K562 (cell line): ENCODE data around the gene CD3D. TPM values are rescaled to one million over a fixed set of nuclear protein-coding genes. Genes with fewer than 3 reads are reported as not detected.
A peak's percentile ranks its signal among the peaks of the same experiment; 100 is the strongest.

ENCODE experiments used
- ATAC-seq: fragments of 200-7000 bp; cut with Tn5 transposase; 3 replicates; pipeline ENCODE4 v1.9.1; 2020; ENCODE audit warnings: moderate library complexity
- BruUV-seq: library from RNA; stranded (reverse); fragments of 400-500 nt; replicated peaks from 2 replicates; lab custom pipeline; 2021; lab: Mats Ljungman, UMichigan
- CTCF ChIA-PET: fragments of 300-600 bp; formaldehyde crosslinking; extraction: SDS; loops from one replicate; lab custom pipeline; 2021; ENCODE audit warnings: low intra/inter-chr PET ratio; lab: Yijun Ruan, JAX
- POLR2A ChIA-PET: fragments of 300-600, 350-650 bp; sonication (Branson Sonifier 250); formaldehyde crosslinking; extraction: SDS; loops from one replicate; lab custom pipeline; 2021; ENCODE audit warnings: antibody characterized with exemption, inconsistent platforms; lab: Yijun Ruan, JAX
- DNase-seq, 4 experiments: peaks; one replicate each; pipeline versions ENCODE4 v3.0.0 to v3.0.0-alpha.2; 2011 to 2018; ENCODE audit warnings: low spot score in 3 of 4, mixed read lengths in 3 of 4; ENCODE audit errors: extremely low read depth in 1 of 4
- FAIRE-seq: peaks from 2 replicates; lab custom pipeline; 2011; peaks lifted over from hg19 to GRCh38; lab: Jason Lieb, UNC
- H2AFZ ChIP-seq: 2 replicates; pipeline ENCODE4 v1.6.0; 2011; ENCODE audit warnings: low read depth, low read length, control low read depth, inconsistent platforms
- H3K27ac ChIP-seq: fragments of 200-600 bp; 3 replicates; pipeline ENCODE4 v1.8.0; 2011; ENCODE audit warnings: low read depth, mild to moderate bottlenecking, control low read depth, inconsistent platforms, low read length, moderate library complexity, mixed read lengths; ENCODE audit errors: extremely low read depth
- H3K27me3 ChIP-seq, 2 experiments: fragments of 300-600 bp in 1 of 2; 2 replicates in 1 of 2; 3 replicates in 1 of 2; pipeline versions ENCODE4 v1.6.0 to v1.8.0; 2011; ENCODE audit warnings: inconsistent platforms in 2 of 2, low read length in 2 of 2, mild to moderate bottlenecking in 1 of 2, mixed read lengths in 1 of 2, moderate library complexity in 1 of 2; ENCODE audit not compliant: control insufficient read depth in 2 of 2, insufficient read depth in 2 of 2
- H3K36me3 ChIP-seq: fragments of 300-600 bp; 3 replicates; pipeline ENCODE4 v1.8.0; 2011; ENCODE audit warnings: mild to moderate bottlenecking, low read length, inconsistent platforms; ENCODE audit not compliant: control insufficient read depth, insufficient read depth
- H3K4me1 ChIP-seq, 2 experiments: fragments of 200-600 bp in 1 of 2; replicated peaks in 1 of 2; 2 replicates in 1 of 2; 3 replicates in 1 of 2; pipeline versions ENCODE4 v1.5.1 to v1.8.0; 2011; ENCODE audit warnings: inconsistent platforms in 2 of 2, low read length in 2 of 2, mild to moderate bottlenecking in 1 of 2, mixed read lengths in 1 of 2, moderate library complexity in 1 of 2; ENCODE audit not compliant: control insufficient read depth in 2 of 2, insufficient read depth in 2 of 2
- H3K4me2 ChIP-seq: 2 replicates; pipeline ENCODE4 v1.6.1; 2011; ENCODE audit warnings: low read length, control low read depth, inconsistent platforms, mixed read lengths; ENCODE audit not compliant: insufficient read depth
- H3K4me3 ChIP-seq: fragments of 200-600 bp; sonication (generic), shearing (Covaris generic); 2 replicates; pipeline ENCODE4 v1.5.1; 2016; ENCODE audit warnings: control low read depth, inconsistent platforms
- H3K79me2 ChIP-seq: fragments of 200-600 bp; 3 replicates; pipeline ENCODE4 v1.8.0; 2011; ENCODE audit warnings: low read length, inconsistent platforms; ENCODE audit not compliant: control insufficient read depth, insufficient read depth
- H3K9ac ChIP-seq, 2 experiments: 2 replicates each; pipeline versions ENCODE4 v1.6.0 to v1.6.1; 2011; ENCODE audit warnings: low read depth in 2 of 2, low read length in 2 of 2, control low read depth in 1 of 2, inconsistent platforms in 1 of 2, mild to moderate bottlenecking in 1 of 2, mixed read lengths in 1 of 2; ENCODE audit not compliant: insufficient read depth in 1 of 2
- H3K9me1 ChIP-seq: one replicate; pipeline ENCODE4 v1.6.0; 2011; ENCODE audit warnings: inconsistent platforms, mild to moderate bottlenecking, low read length, moderate library complexity; ENCODE audit not compliant: control insufficient read depth, insufficient read depth
- H3K9me3 ChIP-seq: replicated peaks from 2 replicates; pipeline ENCODE4 v1.5.1; 2011; ENCODE audit warnings: low read depth, low read length, inconsistent platforms; ENCODE audit not compliant: control insufficient read depth, insufficient read depth
- H4K20me1 ChIP-seq: replicated peaks from 2 replicates; pipeline ENCODE4 v1.6.1; 2011; ENCODE audit warnings: low read length, inconsistent platforms, mixed read lengths; ENCODE audit not compliant: control insufficient read depth, insufficient read depth
- CEBPG ChIP-seq, 3 experiments: fragments of 200-800 bp in 1 of 3; sonication (Bioruptor generic) in 1 of 3; sonication (generic) in 1 of 3; formaldehyde crosslinking in 1 of 3; IDR thresholded peaks in 2 of 3; conservative IDR thresholded peaks in 1 of 3; 2 replicates each; pipeline versions ENCODE4 v1.6.1 to v1.8.0; 2016 to 2022; ENCODE audit warnings: missing compliant biosample characterization in 2 of 3, missing genetic modification characterization in 2 of 3, mild to moderate bottlenecking in 1 of 3, missing genetic modification reagents in 1 of 3
- FOSL1 ChIP-seq: fragments of 200-800 bp; sonication (Bioruptor generic); conservative IDR thresholded peaks from 2 replicates; pipeline ENCODE4 v1.6.1; 2016; ENCODE audit warnings: missing genetic modification characterization, missing compliant biosample characterization
- RBM25 ChIP-seq: fragments of 200-400 bp; formaldehyde crosslinking; IDR thresholded peaks from 2 replicates; pipeline ENCODE4 v1.6.1; 2018; ENCODE audit warnings: low read length, low read depth, moderate library complexity; ENCODE audit not compliant: severe bottlenecking
- ZFP36 ChIP-seq: fragments of 150-350 bp; IDR thresholded peaks from 2 replicates; pipeline ENCODE4 v1.6.1; 2018; ENCODE audit warnings: low read length, low read depth; ENCODE audit not compliant: partially characterized antibody
- ZHX1 ChIP-seq: fragments of 150-350 bp; conservative IDR thresholded peaks from 2 replicates; pipeline ENCODE4 v1.6.1; 2014; ENCODE audit warnings: low read length
- ZNF274 ChIP-seq: IDR thresholded peaks from 2 replicates; pipeline ENCODE4 v1.6.1; 2011; ENCODE audit warnings: low read depth, mild to moderate bottlenecking, low read length, moderate library complexity, borderline replicate concordance
- WGBS: fragments of 100-300 bp; shearing (Covaris generic); methylation state at CpG from one replicate; pipeline ENCODE4 v1.1.6; 2016; ENCODE audit warnings: low coverage, mixed read lengths; ENCODE audit not compliant: insufficient coverage; ENCODE audit errors: missing lambda C conversion rate; 5-methylcytosine and 5-hydroxymethylcytosine counted together
- in situ Hi-C: fragments of 300-500 bp; cut with MboI; formaldehyde crosslinking; loops from 4 replicates; pipeline ENCODE4 v1.15.0; 2018; ENCODE audit warnings: inconsistent platforms, mixed read lengths
- intact Hi-C: fragments of 100-400 bp; cut with micrococcal nuclease; formaldehyde crosslinking; loops from 2 replicates; pipeline ENCODE4 v1.14.2; 2022
- polyA plus RNA-seq, 8 experiments: library from polyadenylated mRNA; depleted of rRNA in 4 of 8; stranded (reverse) in 5 of 8; unstranded in 3 of 8; fragments of >200 nt; fragmentation: Nextera tagmentation in 2 of 8; fragmentation: Illumina TruSeq in 1 of 8; extraction: Ambion mirVana in 2 of 8; extraction: Trizol in 1 of 8; gene quantifications; 2 replicates each; pipeline versions ENCODE4 v1.2.1 to v1.2.3, GENCODE V29; 2011 to 2014; ENCODE audit warnings: inconsistent platforms in 1 of 8, missing spikeins in 1 of 8
- total RNA-seq, 7 experiments: library from RNA; depleted of rRNA in 6 of 7; stranded (reverse); fragments of >200 nt in 6 of 7; fragmentation: Illumina TruSeq in 2 of 7; extraction: Trizol in 2 of 7; gene quantifications; 2 replicates each; pipeline versions ENCODE4 v1.2.1 to v1.2.3, GENCODE V29; 2011 to 2021; ENCODE audit warnings: low replicate concordance in 1 of 7
- TF ChIP-seq, protein P1 (sequence below), 2 experiments: fragments of 450-650 bp in 1 of 2; sonication (generic) in 1 of 2; formaldehyde crosslinking in 1 of 2; IDR thresholded peaks in 1 of 2; conservative IDR thresholded peaks in 1 of 2; 2 replicates each; pipeline versions ENCODE4 v1.6.1 to v1.8.1; 2016 to 2023; ENCODE audit warnings: mild to moderate bottlenecking in 2 of 2, moderate library complexity in 2 of 2, inconsistent platforms in 1 of 2, missing genetic modification reagents in 1 of 2

CD3D gene
- total and polyA plus RNA-seq, 9 of the 15 experiments (the other 6 are each of a cell fraction or from before 2014, with no cell fraction given): 36.2 to 238 (median 67.1) TPM

- peak; percentile 74 for TF ChIP-seq RBM25
- no peak for TF ChIP-seq ZNF274
- peak; percentile 70 for TF ChIP-seq ZFP36
- Histone ChIP-seq H4K20me1 (no peaks in the 10 kb centered on the region), H3K9me1 (no peaks in the 10 kb centered on the region), H3K36me3 (no peaks in the 10 kb centered on the region), H3K27me3 (0 out of 5 replicates have a peak, but pooled peaks cover 2 to 5% of the 10 kb centered on the region in 2 experiments), H3K4me2 (no peak overlapping the region), H3K9me3 (no peaks in the 10 kb centered on the region), H2AFZ (no peak overlapping the region), H3K27ac (no peak overlapping the region), H3K4me1 (no peaks in the 10 kb centered on the region; a peak in 1 of 5 replicates), H3K9ac (no peak overlapping the region), H3K4me3 (no peak overlapping the region), H3K79me2 (no peaks in the 10 kb centered on the region)
- BruUV-seq: no TSS peak
- ChIA-PET POLR2A (no interaction called here), CTCF (no interaction called here)
- in situ Hi-C loops: no loop called here
- DNase-seq (no peak), ATAC-seq (no peak), FAIRE-seq (no peak)
- WGBS: 0% methylated on average over 2 of the region's 2 CpGs
- intact Hi-C loops: no loop called here
Measured at GRCh38 chr11:118294053-118294452, 48.5 kb downstream of the CD3D start.

DNA sequence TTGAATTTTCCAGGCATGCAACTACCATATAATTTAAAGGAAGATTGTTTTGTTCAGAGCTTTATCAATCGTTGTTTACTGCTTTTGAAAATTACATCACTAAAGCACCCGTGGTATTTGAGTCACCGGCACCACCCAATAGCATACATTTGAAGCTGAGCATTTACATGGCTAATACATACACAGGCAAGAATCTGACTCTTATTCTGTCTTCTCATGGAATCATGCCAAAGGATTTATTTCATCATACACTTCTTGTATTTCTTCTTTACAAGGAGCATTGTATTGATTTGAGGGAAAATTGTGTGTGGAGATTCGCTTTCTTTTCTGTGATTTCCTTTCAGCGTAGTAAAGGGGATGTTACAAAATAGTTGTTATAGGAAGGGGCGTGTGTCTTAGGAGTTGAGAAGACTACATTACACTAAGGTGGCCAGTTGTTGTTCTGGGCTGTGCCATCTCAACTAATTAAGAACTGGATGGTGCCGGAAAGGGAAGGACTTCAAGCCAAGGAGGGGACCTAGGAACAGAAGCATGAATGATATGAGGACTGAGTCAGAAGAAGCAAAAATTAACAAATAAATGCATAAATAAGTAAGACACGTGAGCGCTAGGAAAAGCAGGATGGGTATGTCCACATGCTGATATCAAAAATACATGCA lies 50.9 kb downstream of the CD3D start:
- Histone ChIP-seq H3K9me1 (no peaks in the 10 kb centered on the region), H2AFZ (no peak overlapping the region), H3K4me1 (no peaks in the 10 kb centered on the region; a peak in 1 of 5 replicates), H3K4me3 (no peak overlapping the region), H3K79me2 (no peaks in the 10 kb centered on the region), H3K27ac (no peak overlapping the region), H3K27me3 (peaks cover 0 to 7% of the 10 kb centered on the region in 2 experiments; a peak in 2 of 5 replicates), H4K20me1 (no peaks in the 10 kb centered on the region), H3K4me2 (no peak overlapping the region), H3K9ac (no peak overlapping the region), H3K36me3 (no peaks in the 10 kb centered on the region), H3K9me3 (no peaks in the 10 kb centered on the region)
- WGBS: 8% methylated on average over 9 of the region's 9 CpGs
- no TSS peak for BruUV-seq
- ChIA-PET CTCF (interaction anchor here (0.9 to 2.9 kb wide), 2 partner anchors 66 to 93 kb away, joined by 3 to 39 read pairs; no protein-coding TSS in a partner anchor), POLR2A (no interaction called here)
- FAIRE-seq: no peak
- no peak for DNase-seq
- no peak for ATAC-seq
- in situ Hi-C loops (no loop called here), intact Hi-C loops (loop anchor here (1.0 to 2.0 kb wide), 3 partner anchors 65 to 146 kb away; no protein-coding TSS in a partner anchor)
- TF ChIP-seq, protein P1, sequence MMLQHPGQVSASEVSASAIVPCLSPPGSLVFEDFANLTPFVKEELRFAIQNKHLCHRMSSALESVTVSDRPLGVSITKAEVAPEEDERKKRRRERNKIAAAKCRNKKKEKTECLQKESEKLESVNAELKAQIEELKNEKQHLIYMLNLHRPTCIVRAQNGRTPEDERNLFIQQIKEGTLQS (IDR thresholded peaks at IDR 0.05): peak; percentile 61; the same call in 1 of the 2 replicates
- TF ChIP-seq, protein P1 (CRISPR knock-in tag; conservative IDR thresholded peaks at IDR 0.05): no peak
- TF ChIP-seq FOSL1 (tag): 0 out of 2 replicates have a peak, but pooled peaks have one; percentile 37
- no peak for TF ChIP-seq ZHX1
- no peak for TF ChIP-seq CEBPG (CRISPR knock-in tag; IDR thresholded peaks at IDR 0.05)
- peak in 1 of 2 experiments; percentile 83; a peak in 2 of 4 replicates for TF ChIP-seq CEBPG (tag; conservative IDR thresholded peaks at IDR 0.05 in 1 of 2, IDR thresholded peaks at IDR 0.05 in 1 of 2)
- TF ChIP-seq, all 486 proteins: peak for 3
